BJ (cell line): ENCODE results near the gene ZMYND10. TPM values are rescaled to one million over a fixed set of nuclear protein-coding genes. Genes with fewer than 3 reads are reported as not detected.

ENCODE experiments used
- CTCF ChIA-PET: fragments of 350-600 bp; formaldehyde crosslinking; extraction: SDS; loops from one replicate; lab custom pipeline; 2021; ENCODE audit warnings: antibody characterized with exemption, inconsistent platforms; lab: Yijun Ruan, JAX
- POLR2A ChIA-PET: fragments of 300-600 bp; sonication (Branson Sonifier 250); formaldehyde crosslinking; extraction: SDS; loops from one replicate; lab custom pipeline; 2021; ENCODE audit warnings: antibody characterized with exemption; lab: Charles Lee
- DNase-seq: peaks from one replicate; pipeline ENCODE4 v3.0.0-alpha.2; 2011; ENCODE audit warnings: low read depth
- H3K27me3 ChIP-seq: 2 replicates; pipeline ENCODE4 v1.6.0; 2011; ENCODE audit warnings: low read length; ENCODE audit not compliant: control insufficient read depth, insufficient read depth
- H3K36me3 ChIP-seq: 2 replicates; pipeline ENCODE4 v1.5.1; 2011; ENCODE audit warnings: low read length; ENCODE audit not compliant: control insufficient read depth, insufficient read depth
- H3K4me3 ChIP-seq: 2 replicates; pipeline ENCODE4 v1.5.1; 2011; ENCODE audit warnings: low read depth, mild to moderate bottlenecking, control low read depth, low read length
- polyA plus RNA-seq: library from polyadenylated mRNA; depleted of rRNA; stranded (reverse); fragments of >200 nt; gene quantifications from 2 replicates; pipeline ENCODE4 v1.2.3, GENCODE V29; 2011
- TF ChIP-seq, protein P1 (sequence below): IDR thresholded peaks from 2 replicates; pipeline ENCODE4 v1.5.1; 2011; ENCODE audit warnings: low read depth, mild to moderate bottlenecking, control low read depth, inconsistent platforms, low read length, moderate library complexity; ENCODE audit not compliant: insufficient read depth

ZMYND10 gene
- polyA plus RNA-seq, 1 experiment, result 1.3 TPM

DNA sequence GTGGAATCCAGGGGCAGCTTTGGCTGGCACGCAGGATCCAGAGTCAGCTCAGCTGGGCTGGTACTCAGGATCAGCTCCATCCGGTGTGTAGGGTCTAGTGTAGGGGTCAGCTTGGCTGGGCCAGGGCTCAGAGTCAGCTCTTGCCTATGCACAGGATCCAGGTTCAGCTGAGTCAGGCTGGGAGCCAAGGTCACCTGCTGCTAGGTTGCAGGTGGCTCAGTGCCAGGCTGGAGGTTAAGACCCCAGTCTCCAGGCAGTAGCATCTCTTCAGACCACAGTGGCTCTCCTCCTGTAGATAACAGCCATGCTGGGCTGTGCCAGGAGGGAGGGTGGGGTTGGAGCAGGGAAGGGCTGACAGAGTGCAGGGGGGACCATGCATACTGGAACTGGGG is 48.2 kb downstream of the ZMYND10 start:
- ChIA-PET CTCF (interaction anchor here (2.4 kb wide), 1 partner anchor 26 kb away, joined by 20 read pairs; the partner anchor contains the start of gene HYAL2), POLR2A (no interaction called here)
- Histone ChIP-seq H3K27me3 (no peaks in the 10 kb centered on the region), H3K4me3 (no peak overlapping the region), H3K36me3 (no peaks in the 10 kb centered on the region; the same call in 1 of the 2 replicates)
- TF ChIP-seq, protein P1, sequence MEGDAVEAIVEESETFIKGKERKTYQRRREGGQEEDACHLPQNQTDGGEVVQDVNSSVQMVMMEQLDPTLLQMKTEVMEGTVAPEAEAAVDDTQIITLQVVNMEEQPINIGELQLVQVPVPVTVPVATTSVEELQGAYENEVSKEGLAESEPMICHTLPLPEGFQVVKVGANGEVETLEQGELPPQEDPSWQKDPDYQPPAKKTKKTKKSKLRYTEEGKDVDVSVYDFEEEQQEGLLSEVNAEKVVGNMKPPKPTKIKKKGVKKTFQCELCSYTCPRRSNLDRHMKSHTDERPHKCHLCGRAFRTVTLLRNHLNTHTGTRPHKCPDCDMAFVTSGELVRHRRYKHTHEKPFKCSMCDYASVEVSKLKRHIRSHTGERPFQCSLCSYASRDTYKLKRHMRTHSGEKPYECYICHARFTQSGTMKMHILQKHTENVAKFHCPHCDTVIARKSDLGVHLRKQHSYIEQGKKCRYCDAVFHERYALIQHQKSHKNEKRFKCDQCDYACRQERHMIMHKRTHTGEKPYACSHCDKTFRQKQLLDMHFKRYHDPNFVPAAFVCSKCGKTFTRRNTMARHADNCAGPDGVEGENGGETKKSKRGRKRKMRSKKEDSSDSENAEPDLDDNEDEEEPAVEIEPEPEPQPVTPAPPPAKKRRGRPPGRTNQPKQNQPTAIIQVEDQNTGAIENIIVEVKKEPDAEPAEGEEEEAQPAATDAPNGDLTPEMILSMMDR, result no peak
- no peak for DNase-seq

DNA sequence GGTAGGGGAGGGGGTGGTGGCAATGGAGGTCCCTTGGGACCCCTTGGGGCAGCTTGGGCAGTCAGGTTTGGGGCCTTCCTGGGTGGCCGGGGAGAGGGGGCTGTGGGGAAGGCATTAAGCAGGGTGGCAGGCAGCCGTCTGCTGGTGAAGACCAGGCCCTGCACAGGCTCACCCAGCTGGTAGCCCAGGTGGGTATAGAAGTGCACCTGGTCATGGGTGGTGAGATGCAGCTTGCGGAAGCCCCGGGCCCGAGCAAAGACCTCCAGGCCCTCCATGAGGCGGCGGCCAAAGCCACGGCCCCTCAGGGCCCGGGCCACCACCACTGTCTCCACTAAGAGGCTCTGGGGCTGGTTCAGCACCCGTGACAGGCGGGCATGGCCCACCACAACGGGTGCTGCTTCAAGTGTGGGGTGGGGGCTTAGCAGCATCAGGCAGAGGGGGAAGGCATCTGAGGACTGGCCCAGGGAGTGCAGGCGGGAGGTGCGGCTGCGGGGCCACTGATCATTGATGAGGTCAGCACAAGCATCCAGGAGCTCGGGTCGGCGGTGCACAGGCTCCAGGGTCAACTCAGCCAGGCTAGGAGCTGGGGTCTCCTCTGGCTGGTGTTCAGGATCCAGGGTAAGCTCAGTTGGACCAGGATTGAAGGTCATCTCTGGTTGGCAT is 48.7 kb downstream of the ZMYND10 start:
- CTCF ChIA-PET, result interaction anchor here (0.6 kb wide), 1 partner anchor 8 kb away, joined by 5 read pairs; no protein-coding TSS in a partner anchor
- H3K36me3 ChIP-seq, result no peaks in the 10 kb centered on the region; the same call in 1 of the 2 replicates
- no peak for DNase-seq
- TF ChIP-seq, protein P1, result no peak
- H3K4me3 ChIP-seq, result no peak overlapping the region
- POLR2A ChIA-PET, result no interaction called here
- no peaks in the 10 kb centered on the region for H3K27me3 ChIP-seq

DNA sequence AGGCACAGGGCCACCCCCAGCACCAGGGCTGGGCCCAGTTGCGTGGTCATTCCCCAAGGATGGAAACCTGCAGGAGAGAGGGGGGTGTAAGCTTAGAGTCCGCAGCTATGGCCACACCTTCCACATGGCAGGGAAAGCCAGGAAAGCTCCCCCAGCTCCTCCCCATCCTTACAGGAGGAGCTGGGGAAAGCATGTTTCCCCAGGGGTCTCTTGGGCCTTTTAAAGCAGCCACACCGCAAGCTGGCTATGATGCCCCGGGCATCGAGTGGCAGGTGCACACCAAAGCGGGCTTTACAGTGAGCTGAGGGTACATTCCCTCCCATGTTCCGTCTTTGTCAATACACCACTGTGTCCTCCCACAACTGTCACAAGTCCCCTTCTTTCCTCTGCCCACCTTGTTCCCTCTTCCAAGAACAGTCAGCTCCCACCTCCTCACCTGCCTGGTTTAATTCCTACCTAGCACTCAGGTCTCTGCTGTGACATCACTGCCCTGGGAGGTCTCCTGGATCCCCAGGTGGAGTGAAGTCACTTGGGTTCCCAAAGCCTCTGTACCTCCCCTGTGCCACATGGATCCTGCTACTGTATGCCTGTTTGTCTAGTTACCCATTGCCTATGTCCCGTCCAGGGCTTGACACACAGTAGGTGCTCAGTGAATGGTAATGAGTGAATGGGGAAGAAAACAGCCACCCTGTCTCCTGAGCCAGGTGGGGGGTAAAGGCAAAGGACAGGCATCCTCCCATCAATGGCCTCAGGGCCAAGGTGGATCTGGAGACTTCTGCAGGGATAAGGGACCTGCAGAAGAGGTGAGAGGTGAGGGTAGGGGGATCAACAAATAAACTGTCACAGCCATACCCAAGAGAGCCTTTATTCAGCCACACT is 49.7 kb downstream of the ZMYND10 start:
- POLR2A ChIA-PET, result no interaction called here
- no peak overlapping the region for H3K4me3 ChIP-seq
- H3K27me3 ChIP-seq, result no peaks in the 10 kb centered on the region
- CTCF ChIA-PET, result interaction anchor here (0.8 kb wide), 1 partner anchor 36 kb away, joined by 3 read pairs; no protein-coding TSS in a partner anchor
- TF ChIP-seq, protein P1, result no peak
- DNase-seq, result no peak
- no peaks in the 10 kb centered on the region; the same call in 1 of the 2 replicates for H3K36me3 ChIP-seq

DNA sequence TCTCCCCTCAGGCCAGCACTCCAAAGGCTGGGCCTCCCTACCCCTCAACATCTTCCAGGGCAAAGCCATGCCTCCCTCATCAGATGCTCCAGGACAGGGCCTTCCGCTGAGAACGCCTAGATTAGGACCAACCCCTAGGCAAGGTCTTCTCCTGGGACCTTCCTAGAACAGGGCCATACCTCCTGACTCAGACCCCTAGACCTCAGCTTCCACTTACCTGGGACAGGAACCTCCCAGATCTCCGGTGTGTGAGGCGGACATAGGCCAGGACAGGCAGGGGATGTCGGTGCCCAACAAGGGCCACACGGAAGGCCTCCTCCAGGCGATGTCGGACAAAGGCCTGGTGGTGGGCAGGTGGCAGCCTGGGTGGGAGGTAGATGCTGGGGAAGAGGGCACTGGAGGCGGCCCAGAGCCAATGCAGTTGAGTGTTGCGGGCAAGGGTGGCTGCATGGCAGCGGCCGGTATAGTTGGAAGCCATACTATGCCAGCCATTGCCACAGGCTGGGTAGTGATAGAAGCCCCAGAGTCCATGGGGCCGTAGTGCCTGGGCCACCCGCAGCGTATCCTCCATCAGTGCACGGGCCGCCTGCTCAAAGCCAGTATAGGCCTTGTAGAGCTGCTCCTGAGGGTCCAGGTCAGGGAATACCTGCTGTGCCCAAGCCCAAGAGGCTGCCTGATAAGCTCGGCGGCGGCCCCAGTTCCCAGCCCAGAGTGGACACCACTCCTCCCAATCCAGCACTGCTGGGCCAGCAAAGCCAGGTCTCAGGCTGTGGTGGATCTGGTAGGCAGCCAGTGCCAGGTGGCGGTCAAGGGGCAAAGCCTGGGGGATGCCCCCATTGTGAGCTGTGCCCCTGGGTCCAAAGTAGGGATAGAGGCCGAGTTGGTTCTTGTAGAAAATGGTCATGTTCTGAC is 50.8 kb downstream of the ZMYND10 start:
- Histone ChIP-seq H3K36me3 (peaks cover 8% of the 10 kb centered on the region), H3K4me3 (no peak overlapping the region), H3K27me3 (no peaks in the 10 kb centered on the region)
- ChIA-PET CTCF (interaction anchor here (0.8 to 1.6 kb wide), 3 partner anchors 35 to 69 kb away, joined by 3 to 4 read pairs (median 3); no protein-coding TSS in a partner anchor), POLR2A (no interaction called here)
- TF ChIP-seq, protein P1, result no peak
- no peak for DNase-seq
